ENCODE data around the gene ROR2.

ROR2 gene

GRCh38 chr9:91891915-91892314, 58.1 kb downstream of the ROR2 start:
- TF ChIP-seq, protein P1, sequence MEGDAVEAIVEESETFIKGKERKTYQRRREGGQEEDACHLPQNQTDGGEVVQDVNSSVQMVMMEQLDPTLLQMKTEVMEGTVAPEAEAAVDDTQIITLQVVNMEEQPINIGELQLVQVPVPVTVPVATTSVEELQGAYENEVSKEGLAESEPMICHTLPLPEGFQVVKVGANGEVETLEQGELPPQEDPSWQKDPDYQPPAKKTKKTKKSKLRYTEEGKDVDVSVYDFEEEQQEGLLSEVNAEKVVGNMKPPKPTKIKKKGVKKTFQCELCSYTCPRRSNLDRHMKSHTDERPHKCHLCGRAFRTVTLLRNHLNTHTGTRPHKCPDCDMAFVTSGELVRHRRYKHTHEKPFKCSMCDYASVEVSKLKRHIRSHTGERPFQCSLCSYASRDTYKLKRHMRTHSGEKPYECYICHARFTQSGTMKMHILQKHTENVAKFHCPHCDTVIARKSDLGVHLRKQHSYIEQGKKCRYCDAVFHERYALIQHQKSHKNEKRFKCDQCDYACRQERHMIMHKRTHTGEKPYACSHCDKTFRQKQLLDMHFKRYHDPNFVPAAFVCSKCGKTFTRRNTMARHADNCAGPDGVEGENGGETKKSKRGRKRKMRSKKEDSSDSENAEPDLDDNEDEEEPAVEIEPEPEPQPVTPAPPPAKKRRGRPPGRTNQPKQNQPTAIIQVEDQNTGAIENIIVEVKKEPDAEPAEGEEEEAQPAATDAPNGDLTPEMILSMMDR (IDR thresholded peaks at IDR 0.05; ENCODE audit: extremely low read depth, missing control alignments): no peak
- DNase-seq (ENCODE audit: low spot score): no peak

DNA sequence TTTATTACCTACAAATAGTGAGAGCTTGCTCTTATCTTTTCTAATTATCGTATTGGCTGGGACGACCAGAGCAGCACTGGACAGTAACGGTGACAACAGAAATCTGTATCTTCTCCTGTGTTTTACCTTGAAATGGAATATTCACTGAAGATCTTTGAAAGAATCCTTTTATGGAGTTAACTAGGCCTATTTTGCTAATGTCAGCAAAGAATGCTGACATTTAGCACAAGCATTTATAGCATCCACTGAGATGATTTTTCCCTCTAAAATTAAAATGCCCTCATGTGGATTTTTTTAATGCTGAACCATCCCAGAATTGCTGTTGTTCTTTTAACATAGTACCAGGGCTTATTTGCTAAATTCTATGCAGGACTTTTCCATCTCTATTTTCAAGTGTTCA, 59.4 kb downstream of the ROR2 start:
- TF ChIP-seq, protein P1 (IDR thresholded peaks at IDR 0.05; ENCODE audit: extremely low read depth, missing control alignments): no peak
- no peak for DNase-seq (ENCODE audit: low spot score)

- TF ChIP-seq, protein P1 (IDR thresholded peaks at IDR 0.05; ENCODE audit: extremely low read depth, missing control alignments): no peak
- no peak for DNase-seq (ENCODE audit: low spot score)
Measured at GRCh38 chr9:91889161-91889911, 60.7 kb downstream of the ROR2 start.

DNA sequence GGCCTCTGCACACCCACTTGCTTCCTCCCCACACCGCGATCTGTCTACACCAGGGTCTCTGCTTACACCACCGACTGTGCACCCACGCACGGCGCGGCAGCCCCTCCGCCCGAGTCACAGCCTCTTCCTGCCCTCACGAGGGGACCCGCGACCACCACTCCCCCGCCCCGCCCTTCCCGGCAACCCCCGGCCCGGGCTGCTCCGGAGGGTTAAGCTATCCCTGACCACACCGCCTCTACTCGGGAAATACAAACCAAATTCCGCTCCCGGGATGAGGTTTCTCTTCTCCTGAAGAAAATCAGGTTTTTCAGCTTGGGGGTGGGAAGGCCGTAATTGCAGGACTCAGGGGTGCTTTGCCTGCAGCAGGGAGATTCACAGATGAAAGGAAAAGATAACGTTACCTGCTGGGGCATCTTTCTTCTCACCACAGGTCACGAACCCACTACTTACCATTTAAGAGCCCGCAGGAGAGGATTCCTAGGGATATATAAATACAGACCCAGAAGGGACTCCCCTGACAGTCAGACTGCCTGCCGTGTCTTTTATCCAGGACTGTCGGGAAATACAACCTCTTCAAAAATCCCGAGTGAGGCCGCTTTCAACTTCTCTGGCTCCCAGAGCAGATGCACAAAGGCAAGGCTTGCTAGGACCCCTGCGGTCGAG, 63.5 kb downstream of the ROR2 start:
- no peak for DNase-seq (ENCODE audit: low spot score)
- TF ChIP-seq, protein P1 (IDR thresholded peaks at IDR 0.05; ENCODE audit: extremely low read depth, missing control alignments): no peak

- DNase-seq (ENCODE audit: low spot score): no peak
- TF ChIP-seq, protein P1 (IDR thresholded peaks at IDR 0.05; ENCODE audit: extremely low read depth, missing control alignments): no peak
Measured at GRCh38 chr9:91885746-91886413, 64.1 kb downstream of the ROR2 start.

GRCh38 chr9:91884696-91885687, 65.0 kb downstream of the ROR2 start:
- TF ChIP-seq, protein P1 (IDR thresholded peaks at IDR 0.05; ENCODE audit: extremely low read depth, missing control alignments): no peak
- no peak for DNase-seq (ENCODE audit: low spot score)
